Retinal pigment epithelial cell (primary cell): ENCODE data around the gene SPOCK2.

Experiments
- DNase-seq: peaks from one replicate; pipeline ENCODE4 v3.0.0-alpha.2; 2010; ENCODE audit warnings: low read depth
- H3K4me3 ChIP-seq: 2 replicates; pipeline ENCODE4 v1.5.1; 2011; ENCODE audit warnings: mild to moderate bottlenecking, low read length, control low read depth, moderate library complexity
- TF ChIP-seq, protein P1 (sequence below): conservative IDR thresholded peaks from 2 replicates; pipeline ENCODE4 v1.5.1; 2011; ENCODE audit warnings: low read depth, low read length, control low read depth, inconsistent platforms

SPOCK2 gene

DNA sequence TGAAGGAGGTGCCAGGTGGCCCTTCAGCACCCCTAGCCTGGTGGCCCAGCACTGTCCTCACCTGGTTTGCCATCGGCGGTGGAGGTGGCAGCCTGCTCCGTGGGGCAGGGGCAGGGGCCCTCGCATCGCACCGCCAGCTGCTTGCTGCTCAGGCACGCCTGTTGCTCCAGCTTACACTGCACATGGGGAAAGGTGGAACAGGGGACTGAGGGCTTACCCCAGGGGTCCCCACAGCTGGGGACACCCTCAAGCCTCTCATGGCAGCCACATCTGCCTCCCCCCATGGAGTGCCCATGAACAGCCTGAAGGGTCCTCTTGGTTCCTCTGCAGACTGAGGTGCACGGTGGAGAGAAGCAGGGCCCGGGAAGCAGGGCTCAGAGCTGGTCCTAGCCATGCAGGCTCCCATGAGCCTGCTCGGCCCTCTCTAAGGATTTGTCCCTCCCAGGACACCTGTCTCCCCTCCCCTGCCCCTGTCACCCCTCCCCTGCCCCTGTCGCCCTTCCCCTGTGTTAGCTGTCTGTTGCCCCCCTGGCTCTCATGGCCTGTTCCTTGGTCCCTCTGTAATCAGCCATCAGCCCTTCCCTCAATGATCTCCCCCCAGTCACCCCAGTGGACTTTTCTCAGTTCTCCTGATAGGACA is 20.1 kb downstream of the SPOCK2 start:
- H3K4me3 ChIP-seq: no peak overlapping the region
- no peak for DNase-seq
- TF ChIP-seq, protein P1, sequence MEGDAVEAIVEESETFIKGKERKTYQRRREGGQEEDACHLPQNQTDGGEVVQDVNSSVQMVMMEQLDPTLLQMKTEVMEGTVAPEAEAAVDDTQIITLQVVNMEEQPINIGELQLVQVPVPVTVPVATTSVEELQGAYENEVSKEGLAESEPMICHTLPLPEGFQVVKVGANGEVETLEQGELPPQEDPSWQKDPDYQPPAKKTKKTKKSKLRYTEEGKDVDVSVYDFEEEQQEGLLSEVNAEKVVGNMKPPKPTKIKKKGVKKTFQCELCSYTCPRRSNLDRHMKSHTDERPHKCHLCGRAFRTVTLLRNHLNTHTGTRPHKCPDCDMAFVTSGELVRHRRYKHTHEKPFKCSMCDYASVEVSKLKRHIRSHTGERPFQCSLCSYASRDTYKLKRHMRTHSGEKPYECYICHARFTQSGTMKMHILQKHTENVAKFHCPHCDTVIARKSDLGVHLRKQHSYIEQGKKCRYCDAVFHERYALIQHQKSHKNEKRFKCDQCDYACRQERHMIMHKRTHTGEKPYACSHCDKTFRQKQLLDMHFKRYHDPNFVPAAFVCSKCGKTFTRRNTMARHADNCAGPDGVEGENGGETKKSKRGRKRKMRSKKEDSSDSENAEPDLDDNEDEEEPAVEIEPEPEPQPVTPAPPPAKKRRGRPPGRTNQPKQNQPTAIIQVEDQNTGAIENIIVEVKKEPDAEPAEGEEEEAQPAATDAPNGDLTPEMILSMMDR: no peak

DNA sequence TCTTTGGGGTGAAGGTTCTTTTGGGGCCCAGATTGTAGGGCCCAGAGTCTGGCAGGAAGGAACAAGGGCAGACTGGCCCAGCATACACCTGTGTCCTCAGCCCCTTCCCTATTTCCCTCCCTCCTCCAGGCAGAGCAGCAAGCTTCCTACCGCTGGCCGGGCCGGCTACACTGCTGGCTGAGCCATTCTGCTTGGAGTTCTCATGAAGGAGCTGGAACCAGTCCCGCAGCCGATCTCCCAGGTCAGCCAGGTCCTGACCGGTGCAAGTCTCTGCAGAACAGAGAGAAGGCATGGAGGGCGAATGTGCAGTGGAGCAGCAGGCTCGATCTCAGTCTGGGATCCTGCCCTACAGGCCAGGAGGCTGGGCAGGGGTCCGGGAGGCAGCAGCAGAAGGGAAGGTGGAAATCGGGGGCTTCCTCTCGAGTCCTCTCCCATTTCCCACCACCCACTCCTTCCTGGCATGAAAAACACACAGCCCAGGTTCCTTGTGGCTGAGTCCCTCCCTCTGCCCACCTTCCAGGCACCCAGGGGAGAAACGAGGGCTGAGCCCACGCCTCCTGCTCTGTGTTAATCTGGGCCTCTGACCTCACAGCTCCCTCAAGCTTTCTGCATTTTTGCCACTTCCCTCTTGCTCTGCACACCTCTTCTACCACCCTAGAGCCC is 20.8 kb downstream of the SPOCK2 start:
- H3K4me3 ChIP-seq: no peak overlapping the region
- DNase-seq: no peak
- TF ChIP-seq, protein P1: no peak

DNA sequence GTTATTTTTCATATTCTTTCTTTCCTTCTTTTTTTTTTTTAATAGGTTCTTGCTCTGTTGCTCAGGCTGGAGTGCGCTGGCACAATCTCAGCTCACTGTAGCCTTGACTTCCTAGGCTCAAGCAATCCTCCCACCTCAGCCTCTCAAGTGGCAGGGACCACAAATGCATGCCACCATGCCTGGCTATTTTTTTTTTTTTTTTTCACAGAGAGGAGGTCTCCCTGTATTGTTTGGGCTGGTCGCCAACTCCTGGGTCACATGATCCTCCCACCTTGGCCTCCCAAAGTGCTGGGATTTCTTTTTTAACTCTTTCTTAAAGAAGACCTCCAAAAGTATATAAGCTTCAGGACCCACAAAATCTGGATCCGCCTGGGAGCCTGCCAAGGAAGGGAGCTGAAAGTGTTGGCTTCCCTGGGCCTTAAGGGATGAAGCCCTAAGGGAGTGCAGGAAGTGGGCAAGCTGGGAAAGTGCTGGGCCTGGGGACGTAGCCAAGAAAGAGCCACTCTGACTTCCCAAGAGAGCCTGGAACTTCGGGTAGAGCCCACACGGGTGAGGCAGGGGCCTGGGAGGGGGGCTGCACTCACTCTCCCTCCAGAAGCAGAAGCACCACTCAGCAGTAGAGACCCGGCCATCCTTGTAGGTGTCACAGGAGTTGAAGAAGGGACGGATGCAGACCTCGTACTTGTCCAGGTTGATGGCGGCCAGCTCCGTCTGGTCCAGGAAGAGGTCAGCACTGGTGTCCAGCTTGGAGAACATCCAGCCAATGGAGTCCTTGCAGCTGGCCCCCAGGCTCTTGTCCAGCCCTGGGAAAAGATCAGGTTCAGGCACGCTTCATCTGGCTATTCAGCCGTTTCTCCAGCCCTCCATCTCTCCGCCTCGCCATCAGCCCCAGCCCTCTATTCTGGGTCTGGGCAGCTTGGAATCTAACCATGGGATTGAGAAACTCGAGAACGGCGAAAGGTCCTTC is 21.8 kb downstream of the SPOCK2 start:
- no peak for DNase-seq
- TF ChIP-seq, protein P1: no peak
- no peak overlapping the region for H3K4me3 ChIP-seq

DNA sequence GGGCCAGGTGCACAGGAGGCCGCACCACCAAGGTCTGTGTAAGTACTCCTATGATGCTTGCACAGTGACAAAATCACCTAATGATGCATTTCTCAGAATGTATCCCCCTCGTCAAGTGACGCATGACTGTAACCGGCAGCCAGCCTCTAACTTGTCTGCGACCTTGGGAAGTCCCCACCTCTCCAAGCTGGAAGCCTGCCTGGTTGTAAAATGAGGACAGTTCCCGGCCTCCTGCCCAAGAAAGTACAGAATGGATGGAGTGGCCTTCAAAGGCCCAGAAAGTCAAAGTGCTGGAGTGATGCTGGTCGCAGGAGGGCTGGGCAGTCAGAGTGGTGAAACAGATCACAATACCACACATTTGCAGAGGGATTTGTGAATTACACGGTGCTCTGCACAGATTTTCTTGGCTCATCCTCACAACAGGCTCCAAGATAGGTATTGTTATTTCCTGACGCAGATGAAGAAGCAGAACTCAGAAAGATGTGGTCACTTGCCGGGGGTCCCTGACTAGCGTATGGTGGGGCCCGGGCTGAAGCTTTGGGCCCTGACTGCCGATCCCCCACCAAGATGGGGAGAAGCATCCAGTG is 22.8 kb downstream of the SPOCK2 start:
- DNase-seq: no peak
- H3K4me3 ChIP-seq: no peak overlapping the region
- TF ChIP-seq, protein P1: no peak

DNA sequence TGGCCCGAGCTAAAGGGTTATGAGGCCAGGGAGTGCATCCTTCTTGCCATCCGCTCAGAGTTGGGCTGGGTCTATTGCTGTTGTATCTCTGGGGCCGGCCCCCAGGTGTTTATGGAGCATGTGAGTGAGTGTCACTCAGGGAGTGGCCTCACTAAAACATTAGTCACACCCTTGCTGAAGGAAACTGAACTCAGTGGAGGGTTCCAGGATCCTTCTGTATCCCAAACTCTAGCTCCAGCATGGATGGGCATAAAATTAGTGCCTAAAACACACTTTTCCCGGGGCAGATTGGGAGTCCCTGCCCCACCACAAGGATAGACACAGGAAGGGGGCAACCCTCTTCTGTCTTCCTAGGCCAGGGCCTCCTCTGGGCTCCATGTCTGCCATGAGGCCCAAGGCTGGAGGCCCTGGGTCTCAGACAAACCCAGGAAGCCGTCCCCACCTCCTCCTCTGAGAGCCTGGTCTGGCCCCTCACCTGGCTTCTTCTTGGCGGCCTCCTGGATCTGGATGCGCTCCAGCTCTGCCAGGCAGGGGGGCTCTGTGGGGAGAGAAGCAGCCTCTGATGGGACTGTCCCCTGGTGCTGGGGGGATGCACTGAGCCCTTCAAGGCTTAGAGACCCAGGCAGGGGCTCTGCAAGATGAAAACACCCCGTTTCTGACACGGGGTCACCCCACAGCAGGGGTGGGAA is 24.5 kb downstream of the SPOCK2 start:
- no peak for DNase-seq
- TF ChIP-seq, protein P1: no peak
- no peak overlapping the region for H3K4me3 ChIP-seq

DNA sequence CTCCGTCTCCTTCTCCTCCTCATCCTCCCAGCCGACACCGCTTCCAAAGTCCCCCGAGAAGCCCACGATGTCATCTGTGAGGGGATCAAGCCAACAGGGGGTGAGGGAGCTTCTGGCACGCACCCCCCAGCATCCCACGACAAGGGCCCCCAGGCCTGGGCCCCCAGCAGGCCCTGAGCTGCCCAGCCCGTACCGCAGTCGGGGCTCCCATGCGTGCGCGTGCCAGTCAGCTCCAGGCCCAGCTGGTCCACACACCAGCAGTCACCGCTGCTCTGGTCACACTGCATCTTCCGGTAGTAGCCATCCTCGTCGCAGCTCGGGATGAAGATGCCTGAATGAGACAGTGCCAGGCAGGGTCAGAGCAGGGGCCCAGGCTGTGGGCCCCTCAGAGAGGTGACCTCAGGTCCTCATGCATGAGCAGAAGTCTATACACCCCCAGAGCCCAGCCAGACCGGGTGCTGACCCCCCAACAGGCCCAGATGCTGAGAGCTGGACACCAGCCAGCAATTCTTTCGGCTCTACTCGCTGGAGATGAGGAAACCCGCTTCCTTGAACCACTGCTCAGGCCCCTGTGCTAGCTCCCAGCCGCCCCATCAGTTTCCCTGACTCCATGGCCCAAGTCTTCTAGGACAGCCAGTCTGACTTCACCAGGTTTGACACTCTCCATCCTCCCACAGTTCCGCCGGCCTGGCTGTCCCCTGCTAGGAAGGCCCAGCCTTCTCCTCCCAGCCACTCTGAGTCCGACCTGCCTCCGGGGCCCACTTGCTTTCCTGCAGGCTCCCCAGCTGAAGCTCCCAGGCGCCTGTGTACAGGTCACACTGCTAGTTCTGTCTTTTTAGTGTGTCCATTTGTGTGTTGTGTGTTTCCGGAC is 25.3 kb downstream of the SPOCK2 start:
- TF ChIP-seq, protein P1: no peak
- no peak overlapping the region for H3K4me3 ChIP-seq
- no peak for DNase-seq
